GM21528 (cell line): ENCODE data around the gene SPATA13.
A peak's percentile ranks its signal among the peaks of the same experiment; 100 is the strongest.

Experiments used
- ATAC-seq: cut with Tn5 transposase; IDR thresholded peaks from one replicate; pipeline ENCODE4 v1.9.1; 2021; ENCODE audit warnings: mild to moderate bottlenecking, moderate library complexity; ENCODE audit not compliant: unreplicated experiment, low FRiP score

The SPATA13 gene

GRCh38 chr13:24138911-24139310 lies 21.6 kb upstream of the SPATA13 start:
- ATAC-seq = no peak

GRCh38 chr13:24141333-24141910 lies 19.1 kb upstream of the SPATA13 start:
- no peak for ATAC-seq

- no peak for ATAC-seq
These were observed 18.1 kb upstream of the SPATA13 start for GRCh38 chr13:24142453-24142852.

- ATAC-seq = no peak
These were observed 17.6 kb upstream of the SPATA13 start for GRCh38 chr13:24142886-24143285.

- no peak for ATAC-seq
These were observed 15.3 kb upstream of the SPATA13 start for GRCh38 chr13:24145240-24145639.

GRCh38 chr13:24145674-24146073 lies 14.8 kb upstream of the SPATA13 start:
- no peak for ATAC-seq

- no peak for ATAC-seq
These were observed 13.5 kb upstream of the SPATA13 start for GRCh38 chr13:24146961-24147569.

- peak; percentile 71 for ATAC-seq
These were observed 13.0 kb upstream of the SPATA13 start for GRCh38 chr13:24147570-24147963.

GRCh38 chr13:24148414-24149235 lies 11.9 kb upstream of the SPATA13 start:
- ATAC-seq = no peak

- ATAC-seq = no peak
These were observed 11.1 kb upstream of the SPATA13 start for GRCh38 chr13:24149246-24150032.

GRCh38 chr13:24150572-24150971 lies 9.9 kb upstream of the SPATA13 start:
- ATAC-seq = no peak

GRCh38 chr13:24151864-24152263 lies 8.7 kb upstream of the SPATA13 start:
- no peak for ATAC-seq

- ATAC-seq = no peak
These were observed 8.0 kb upstream of the SPATA13 start for GRCh38 chr13:24152292-24153214.

- no peak for ATAC-seq
These were observed 7.2 kb upstream of the SPATA13 start for GRCh38 chr13:24153347-24153746.

GRCh38 chr13:24153979-24154701 lies 6.4 kb upstream of the SPATA13 start:
- ATAC-seq = no peak

GRCh38 chr13:24159357-24159756 lies 1.2 kb upstream of the SPATA13 start:
- ATAC-seq = no peak

- ATAC-seq = peak; percentile 55
These were observed 673 bp downstream of the SPATA13 start for GRCh38 chr13:24161010-24161775.

GRCh38 chr13:24161980-24162525 lies 1.5 kb downstream of the SPATA13 start:
- no peak for ATAC-seq
